HG03135 (cell line): ENCODE measurements around the gene XAGE3.
"Not testable (repeated sequence)": the region's sequence is repeated elsewhere in the genome, so short reads cannot be mapped to it uniquely, and the experiment has no call there.

Experiments used
- ATAC-seq: cut with Tn5 transposase; IDR thresholded peaks from one replicate; pipeline ENCODE4 v1.9.1; 2021; ENCODE audit warnings: mild to moderate bottlenecking, moderate library complexity; ENCODE audit not compliant: unreplicated experiment

The XAGE3 gene

GRCh38 chrX:52843619-52844018, 24.3 kb downstream of the XAGE3 start:
- ATAC-seq: not testable (repeated sequence)

GRCh38 chrX:52839137-52839536, 28.7 kb downstream of the XAGE3 start:
- no peak for ATAC-seq

GRCh38 chrX:52830551-52830950, 37.3 kb downstream of the XAGE3 start:
- ATAC-seq: no peak

GRCh38 chrX:52824608-52825007, 43.3 kb downstream of the XAGE3 start:
- no peak for ATAC-seq

- no peak for ATAC-seq
These were observed 46.7 kb downstream of the XAGE3 start for GRCh38 chrX:52821079-52821760.

- no peak for ATAC-seq
These were observed 48.1 kb downstream of the XAGE3 start for GRCh38 chrX:52819788-52820187.
